ENCODE data around the gene TCF12.
"Not testable (repeated sequence)": the region's sequence is repeated elsewhere in the genome, so short reads cannot be mapped to it uniquely, and the experiment has no call there.

The TCF12 gene

DNA sequence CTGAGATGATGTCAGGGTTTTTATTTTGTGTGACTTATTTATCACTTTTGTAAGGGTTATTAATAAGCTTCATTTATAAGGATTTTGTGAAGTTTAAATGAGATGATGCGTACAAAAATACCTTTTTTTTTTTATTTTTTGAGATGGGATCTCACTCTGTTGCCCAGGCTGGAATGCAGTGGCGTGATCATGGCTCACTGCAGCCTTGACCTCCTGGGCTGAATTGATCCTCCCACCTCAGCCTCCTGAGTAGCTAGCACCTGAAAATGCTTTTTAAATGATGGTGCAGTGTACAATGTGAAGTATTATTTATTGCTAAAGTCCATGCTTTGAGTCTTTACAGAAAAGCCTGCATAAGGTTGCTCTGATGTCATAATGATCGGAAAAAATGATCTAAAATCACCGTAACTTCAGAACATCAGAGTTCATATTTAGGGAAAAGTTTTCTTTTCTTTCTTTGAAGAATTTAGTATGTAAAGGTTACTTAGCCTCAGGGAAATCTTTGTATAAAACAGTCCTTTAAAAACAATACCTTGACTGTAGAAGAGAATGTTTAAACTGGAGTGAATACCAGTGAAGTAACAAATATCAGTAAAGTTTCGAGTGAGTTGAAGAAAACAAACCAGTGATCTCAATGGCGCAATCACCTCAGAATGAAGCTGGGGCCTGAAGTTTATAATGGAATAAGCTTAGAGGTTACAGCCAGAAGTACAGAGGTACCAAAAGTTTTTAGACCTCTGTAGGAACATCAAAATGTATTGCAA lies 29.7 kb downstream of the TCF12 start:
- DNase-seq = no peak

DNA sequence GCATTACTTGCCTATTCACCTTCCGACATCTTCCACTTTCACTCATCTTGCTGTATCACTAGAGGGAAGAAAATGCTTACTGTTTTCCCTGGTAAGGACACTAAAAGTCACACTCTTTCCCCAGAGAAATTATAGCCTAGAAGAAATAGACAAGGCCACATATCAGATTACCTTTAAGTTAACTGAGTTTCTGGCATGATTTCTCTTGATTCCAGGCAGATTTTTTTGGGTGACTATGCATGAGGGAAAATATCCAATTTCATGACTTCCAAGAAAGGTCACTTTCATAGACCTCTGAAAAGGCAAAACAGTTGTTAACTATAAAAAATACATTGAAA lies 30.3 kb downstream of the TCF12 start:
- DNase-seq = no peak

DNA sequence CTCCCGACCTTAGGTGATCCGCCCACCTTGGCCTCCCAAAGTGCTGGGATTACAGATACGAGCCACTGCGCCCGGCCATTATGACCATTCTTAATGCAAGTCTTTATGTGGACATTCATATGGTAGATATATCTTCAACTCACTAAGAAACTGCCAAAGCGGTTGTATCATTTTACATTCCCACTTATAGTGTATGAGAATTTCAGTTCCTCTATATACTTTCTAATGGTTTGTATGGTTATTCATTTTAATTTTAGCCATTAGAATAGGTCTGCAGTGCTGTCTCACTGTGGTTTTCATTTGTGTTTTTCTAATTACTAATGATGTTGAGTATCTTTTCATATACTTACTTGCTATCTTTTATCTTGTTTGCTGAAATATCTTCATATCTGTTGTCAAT lies 32.5 kb downstream of the TCF12 start:
- DNase-seq = no peak

GRCh38 chr15:56953790-56954189 lies 35.3 kb downstream of the TCF12 start:
- DNase-seq = no peak

GRCh38 chr15:56955011-56955410 lies 36.6 kb downstream of the TCF12 start:
- not testable (repeated sequence) for DNase-seq

DNA sequence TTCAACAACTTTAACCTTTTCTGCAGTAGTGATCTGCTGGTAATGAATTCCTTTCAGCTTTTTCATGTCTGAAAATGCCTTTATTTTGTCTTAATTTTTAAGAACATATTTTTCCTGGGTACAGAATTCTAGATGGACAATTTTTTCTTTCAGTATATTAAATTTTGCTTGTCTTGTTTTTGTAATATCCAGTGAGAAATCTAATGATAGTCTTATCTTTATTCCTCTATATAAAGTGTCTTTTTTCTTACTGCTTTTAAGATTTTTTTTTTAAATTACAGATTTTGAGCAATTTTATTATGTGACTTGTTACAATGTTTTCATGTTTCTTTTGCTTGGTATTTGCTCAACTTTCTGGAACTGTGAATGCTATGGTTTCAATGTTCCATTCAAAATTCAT lies 38.1 kb downstream of the TCF12 start:
- DNase-seq = no peak

DNA sequence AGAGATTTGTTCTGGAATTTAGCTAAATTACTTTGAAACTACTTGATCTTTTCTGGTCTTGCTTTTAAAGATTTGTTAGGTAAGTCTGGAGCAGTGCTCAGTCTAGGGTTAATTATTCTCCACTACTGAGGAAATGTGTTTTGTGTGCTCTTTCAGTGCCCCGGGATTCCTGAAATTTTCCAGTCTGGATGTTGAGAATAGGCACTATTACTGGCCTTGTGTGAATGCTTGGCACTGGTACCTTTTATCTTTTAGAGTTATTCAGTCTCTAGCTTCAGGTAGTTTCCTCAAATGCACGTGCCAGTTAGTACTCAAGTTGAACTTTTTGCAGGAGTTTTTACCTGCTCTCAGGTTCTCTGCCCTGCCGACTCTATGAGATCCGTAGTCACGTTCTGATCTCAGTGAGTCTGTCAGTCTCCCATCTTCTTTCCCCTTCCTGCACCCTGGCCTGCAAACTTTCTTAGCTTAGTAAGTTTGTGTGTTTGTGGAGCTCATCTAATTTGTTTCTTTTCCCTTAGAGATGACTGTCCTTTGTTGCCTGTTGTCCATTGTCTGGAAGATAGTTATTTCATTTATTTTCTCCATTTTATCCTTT lies 39.5 kb downstream of the TCF12 start:
- DNase-seq = no peak

GRCh38 chr15:56959318-56959648 lies 40.8 kb downstream of the TCF12 start:
- no peak for DNase-seq

GRCh38 chr15:56960116-56960515 lies 41.7 kb downstream of the TCF12 start:
- no peak for DNase-seq

DNA sequence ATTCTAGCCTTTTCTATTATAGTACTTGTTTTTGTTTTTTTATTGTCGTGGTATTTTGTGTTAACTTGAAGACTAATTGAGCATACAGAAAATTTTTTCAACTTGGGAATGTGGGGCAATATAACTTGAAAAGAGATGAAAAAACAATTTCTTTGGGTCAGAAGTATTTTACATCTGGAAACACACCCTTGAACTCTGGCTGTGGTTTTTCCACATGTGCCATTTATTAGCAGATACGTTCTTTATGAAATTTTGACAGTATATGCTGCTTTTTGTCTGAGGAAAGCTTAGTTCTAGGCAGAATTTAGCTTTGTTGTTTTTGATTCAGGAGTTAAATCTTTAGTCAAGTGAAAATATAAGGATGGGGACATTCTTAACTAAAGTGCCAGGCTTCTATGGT lies 44.7 kb downstream of the TCF12 start:
- no peak for DNase-seq

GRCh38 chr15:56963710-56964109 lies 45.3 kb downstream of the TCF12 start:
- no peak for DNase-seq

DNA sequence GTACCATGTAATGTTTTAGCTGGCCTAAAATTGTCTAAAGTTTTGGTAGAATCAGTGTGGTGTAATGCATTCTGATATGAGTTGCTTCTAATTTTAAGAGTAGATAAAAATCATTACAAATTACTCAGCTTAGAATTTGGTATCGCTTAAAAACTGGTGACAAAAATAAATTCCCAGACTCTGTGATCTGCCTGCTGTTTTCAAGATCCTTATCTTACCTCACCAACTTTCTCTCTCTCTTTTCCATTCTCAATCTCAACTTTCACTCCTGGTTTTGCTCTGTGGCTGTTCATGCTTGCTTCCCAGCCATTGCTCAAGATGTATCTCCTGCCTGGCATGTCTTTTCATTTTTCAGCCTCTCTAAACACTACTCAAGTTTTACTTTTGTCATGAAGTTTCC lies 45.7 kb downstream of the TCF12 start:
- no peak for DNase-seq

GRCh38 chr15:56965231-56966013 lies 47.0 kb downstream of the TCF12 start:
- DNase-seq = no peak

GRCh38 chr15:56967336-56967735 lies 48.9 kb downstream of the TCF12 start:
- no peak for DNase-seq

- DNase-seq = no peak
Measured at GRCh38 chr15:56968256-56968655, 49.8 kb downstream of the TCF12 start.

DNA sequence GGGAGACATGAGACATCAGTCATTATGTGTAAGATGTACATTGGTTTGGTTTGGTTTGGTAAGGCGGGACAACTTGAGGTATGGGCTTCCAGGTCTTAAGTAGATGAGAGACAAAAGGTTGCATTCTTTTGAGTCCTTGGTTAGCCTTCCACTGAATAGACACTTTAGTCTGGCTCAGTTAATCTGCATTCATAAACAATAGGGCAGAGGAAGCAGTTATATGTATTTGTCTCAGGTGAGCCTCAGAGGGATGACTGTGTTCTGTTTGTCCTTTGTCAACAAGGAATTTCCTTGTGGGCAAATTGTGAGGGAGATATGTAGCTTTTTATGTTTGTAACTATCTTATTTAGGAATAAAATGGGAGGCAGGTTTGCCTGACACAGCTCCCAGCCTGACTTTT lies 50.4 kb downstream of the TCF12 start:
- no peak for DNase-seq

- no peak for DNase-seq
Measured at GRCh38 chr15:56969265-56969895, 50.9 kb downstream of the TCF12 start.

GRCh38 chr15:56971571-56971970 lies 53.1 kb downstream of the TCF12 start:
- DNase-seq = no peak

GRCh38 chr15:56972016-56972415 lies 53.6 kb downstream of the TCF12 start:
- no peak for DNase-seq

DNA sequence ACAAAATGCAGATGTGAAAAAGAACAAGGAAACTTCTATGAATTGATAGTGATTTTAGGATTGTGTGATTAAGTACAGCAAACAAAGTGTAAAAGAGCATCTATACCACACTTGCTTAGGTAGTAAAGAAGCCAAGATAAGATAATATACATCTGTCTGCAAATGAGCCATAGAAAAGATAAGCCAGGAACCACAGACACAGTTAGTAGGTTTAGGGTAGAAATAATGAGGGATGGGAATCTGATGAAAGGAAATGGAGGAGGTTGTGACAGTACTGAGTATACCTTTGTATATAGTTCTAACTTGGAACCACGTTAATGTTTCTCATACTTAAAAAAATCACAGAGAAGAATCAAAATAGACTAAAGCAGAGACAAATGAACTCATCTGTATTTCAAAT lies 54.0 kb downstream of the TCF12 start:
- no peak for DNase-seq

GRCh38 chr15:56973463-56973862 lies 55.0 kb downstream of the TCF12 start:
- DNase-seq = no peak

DNA sequence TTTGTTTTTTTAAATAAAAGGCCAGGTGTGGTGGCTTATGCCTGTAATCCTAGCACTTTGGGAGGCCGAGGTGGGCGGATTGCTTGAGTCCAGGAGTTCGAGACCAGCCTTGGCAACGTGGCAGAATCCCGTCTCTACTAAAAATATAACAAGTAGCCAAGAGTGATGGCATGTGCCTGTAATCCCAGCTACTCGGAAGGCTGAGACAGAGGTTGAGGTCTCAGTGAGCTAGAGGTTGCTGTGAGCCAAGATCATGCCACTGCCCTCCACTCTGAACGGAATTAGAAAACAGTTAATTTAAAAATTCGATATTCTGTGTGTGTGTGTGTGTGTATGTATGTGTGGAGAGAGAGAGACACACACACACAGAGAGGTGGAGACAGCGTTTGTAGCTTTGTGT lies 58.8 kb downstream of the TCF12 start:
- DNase-seq = no peak

DNA sequence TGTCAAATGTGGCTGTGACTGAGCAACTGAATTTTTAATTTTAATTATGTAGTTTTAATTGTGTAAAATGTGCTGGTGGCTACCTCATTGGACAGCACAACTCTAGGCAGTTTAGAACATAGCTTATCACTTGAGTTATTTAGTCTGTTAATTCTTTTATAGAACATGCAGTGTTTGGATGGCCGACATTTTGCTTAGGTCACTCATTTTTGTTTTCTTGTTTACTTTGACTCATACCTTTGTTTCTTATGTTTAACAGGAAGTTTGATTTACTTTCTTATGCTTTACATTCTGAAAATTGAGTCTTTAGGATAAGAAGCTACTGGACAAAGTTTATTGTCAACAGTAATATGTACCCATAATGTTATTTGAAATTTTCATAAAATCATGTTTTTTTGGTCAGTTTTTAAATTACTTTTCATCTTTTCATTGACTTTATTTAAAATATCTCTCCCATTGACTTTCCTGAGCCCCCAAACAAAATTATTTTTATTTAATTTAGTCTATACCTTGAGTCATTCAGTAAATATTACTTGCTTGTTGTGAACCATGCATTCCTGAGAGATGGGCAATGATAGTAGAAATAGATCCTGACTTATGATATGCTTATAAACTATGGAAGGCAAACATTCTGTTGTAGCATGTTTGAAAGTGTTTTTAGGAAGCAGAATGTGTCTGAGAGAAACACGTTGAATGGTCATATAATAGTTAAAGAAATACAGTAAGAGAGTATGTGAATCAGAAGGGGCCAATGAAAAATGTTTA lies 60.6 kb downstream of the TCF12 start:
- no peak for DNase-seq

Measured in C1 segment of cervical spinal cord (tissue), 14 donors.